ENCODE results near the gene EVA1B.

Gene EVA1B

GRCh38 chr1:36307601-36308330 is 15.7 kb downstream of the EVA1B start:
- DNase-seq (ENCODE audit: low spot score), result no peak

GRCh38 chr1:36306902-36307456 is 16.5 kb downstream of the EVA1B start:
- peak; percentile 85 for DNase-seq (ENCODE audit: low spot score)

DNA sequence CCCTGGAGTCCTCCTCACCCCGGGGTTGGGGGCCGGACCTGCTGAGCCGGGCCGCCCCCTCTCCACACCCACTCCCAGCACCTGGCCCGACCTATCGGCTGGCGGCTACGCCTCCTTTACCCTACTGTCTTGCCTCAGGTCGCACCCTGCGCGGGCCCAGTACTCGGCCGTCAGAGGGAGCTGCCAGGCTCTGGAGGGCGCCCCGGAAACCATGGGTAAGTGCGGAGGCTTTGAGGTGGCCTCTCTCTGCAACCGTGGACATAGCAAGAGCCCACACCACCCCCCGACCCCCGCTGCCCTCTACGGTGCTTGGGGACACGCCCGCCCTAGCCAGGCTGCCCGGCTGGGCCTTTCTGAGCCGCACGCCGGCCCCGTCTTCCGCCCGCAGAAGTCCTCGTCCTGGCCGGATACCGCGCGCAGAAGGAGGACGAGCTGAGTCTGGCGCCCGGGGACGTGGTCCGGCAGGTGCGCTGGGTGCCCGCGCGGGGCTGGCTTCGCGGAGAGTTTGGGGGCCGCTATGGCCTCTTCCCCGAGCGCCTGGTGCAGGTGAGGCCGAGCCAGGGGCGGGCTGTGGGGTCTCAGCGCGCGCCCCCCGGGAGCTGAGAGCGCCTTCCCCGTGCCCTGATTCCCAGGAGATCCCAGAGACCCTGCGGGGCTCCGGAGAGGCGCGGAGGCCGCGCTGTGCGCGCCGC is 17.1 kb downstream of the EVA1B start, which contains the start of gene SH3D21:
Gene SH3D21, plus strand, starts transcription at position 159 of the 692 bp plus-strand sequence. Its CDS starts 53 bp downstream, at position 212.
- DNase-seq (ENCODE audit: low spot score), result no peak

GRCh38 chr1:36305915-36306209 is 17.6 kb downstream of the EVA1B start:
- DNase-seq (ENCODE audit: low spot score), result no peak

DNA sequence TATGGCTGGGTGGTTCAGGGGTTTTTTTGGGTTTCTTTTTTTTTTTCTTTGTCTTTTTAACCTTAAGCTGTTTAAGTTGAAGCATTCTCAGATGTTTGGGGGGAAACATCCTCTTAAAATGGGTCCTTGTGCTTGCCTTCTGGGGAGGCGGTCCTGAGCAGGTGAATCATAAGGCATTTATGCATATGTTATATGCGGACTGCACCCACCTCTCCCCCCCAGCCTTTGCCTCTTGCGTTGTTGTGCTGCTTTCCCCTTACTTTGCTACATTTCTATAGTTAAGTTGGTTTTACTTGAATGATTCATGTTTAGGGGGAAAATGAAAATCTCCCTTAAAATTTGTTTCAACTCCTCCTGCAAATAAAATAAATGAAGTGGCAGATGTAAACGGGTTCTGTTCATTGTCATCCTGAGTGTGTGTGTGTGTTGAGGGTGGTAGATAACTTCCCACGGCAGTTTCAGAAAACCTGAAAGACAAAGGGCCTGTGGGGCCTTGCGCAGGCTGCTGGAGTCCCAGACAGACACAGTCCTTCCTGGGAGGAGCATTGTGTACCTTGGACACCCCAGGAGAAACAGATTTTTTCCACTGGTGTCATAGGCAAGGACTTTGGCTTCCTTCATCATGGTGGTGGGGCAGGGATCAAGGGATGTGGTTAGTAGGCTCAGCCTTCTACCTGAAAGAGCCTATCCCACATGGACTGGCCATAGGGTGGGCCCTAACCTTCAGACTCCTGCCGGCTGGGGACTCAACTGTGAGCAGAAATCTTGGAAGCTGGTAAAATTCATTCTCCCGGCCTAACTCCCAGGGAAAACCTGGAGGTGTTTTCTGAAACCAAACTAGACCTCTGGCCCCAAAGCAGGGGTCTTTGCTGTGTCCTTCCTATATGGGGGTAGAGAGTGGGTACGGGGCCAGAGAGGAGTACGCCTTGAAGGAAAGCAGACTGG is 18.2 kb downstream of the EVA1B start:
- no peak for DNase-seq (ENCODE audit: low spot score)

- DNase-seq (ENCODE audit: low spot score), result no peak
Measured at GRCh38 chr1:36304521-36304920, 18.9 kb downstream of the EVA1B start.

DNA sequence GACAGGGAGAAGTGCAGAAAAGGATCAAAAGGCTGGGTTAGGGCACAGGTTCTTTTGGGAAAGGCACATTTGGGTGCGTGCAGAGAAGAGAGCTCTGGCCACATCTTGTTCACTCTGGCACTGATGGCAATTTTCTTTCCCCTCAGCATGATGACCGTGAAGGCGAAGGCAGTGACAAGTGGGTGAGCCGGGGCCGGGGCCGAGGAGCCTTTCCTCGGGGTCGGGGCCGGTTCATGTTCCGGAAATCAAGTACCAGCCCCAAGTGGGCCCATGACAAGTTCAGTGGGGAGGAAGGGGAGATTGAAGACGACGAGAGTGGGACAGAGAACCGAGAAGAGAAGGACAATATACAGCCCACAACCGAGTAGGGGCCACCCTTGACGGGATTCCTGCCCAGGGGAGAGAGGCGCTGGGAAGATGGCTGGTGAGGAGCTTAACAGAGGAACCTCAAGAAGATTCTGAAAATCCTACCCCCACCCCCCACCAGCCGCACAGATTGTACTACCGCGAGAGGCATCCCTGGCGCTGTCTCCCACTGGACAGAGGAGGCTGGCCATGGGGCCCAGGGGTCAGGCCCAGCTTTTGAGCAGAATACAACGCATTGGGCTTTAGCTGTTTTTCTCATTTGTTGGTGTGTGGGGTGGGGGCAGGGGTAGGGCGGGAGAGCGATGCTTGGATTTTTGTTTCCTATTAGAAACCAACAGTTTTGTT is 19.6 kb downstream of the EVA1B start:
- no peak for DNase-seq (ENCODE audit: low spot score)

GRCh38 chr1:36303244-36303643 is 20.2 kb downstream of the EVA1B start:
- no peak for DNase-seq (ENCODE audit: low spot score)

DNA sequence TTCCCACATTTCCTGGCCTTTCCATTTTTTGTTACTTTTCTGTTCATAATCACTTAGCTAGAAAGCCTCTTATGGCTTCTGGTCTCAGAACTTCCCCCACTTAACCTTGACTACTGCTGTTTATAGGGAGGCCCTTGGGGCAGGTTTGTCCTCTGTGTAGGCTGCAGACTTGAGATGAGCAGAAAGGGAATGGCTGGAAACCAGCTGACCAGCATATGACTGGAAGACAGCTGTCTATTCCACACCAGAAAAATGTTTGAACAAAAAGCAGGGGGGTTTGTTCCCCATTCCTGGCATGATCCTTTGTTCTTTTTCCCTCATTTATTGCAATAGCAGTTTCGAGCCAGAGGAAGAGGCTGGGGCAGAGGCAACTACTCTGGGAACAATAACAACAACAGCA is 22.2 kb downstream of the EVA1B start:
- no peak for DNase-seq (ENCODE audit: low spot score)

GRCh38 chr1:36300526-36300925 is 22.9 kb downstream of the EVA1B start:
- DNase-seq (ENCODE audit: low spot score), result peak; percentile 57

DNA sequence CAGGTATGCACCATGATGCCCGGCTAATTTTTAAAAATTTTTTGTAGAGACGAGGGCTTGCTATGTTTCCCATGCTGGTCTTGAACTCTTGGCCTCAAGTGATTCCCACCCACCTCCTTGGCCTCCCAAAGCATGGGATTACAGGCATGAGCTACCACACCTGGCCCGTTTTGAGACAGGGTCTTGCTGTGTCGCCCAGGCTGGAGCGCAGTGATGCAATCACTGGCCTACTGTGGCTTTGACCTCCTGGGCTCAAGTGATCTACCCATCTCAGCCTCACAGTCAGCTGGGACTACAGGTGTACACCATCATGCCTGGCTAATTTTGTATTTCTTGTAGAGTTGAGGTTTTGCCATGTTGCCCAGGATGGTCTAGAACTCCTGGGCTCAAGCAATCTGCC is 24.8 kb downstream of the EVA1B start:
- no peak for DNase-seq (ENCODE audit: low spot score)

DNA sequence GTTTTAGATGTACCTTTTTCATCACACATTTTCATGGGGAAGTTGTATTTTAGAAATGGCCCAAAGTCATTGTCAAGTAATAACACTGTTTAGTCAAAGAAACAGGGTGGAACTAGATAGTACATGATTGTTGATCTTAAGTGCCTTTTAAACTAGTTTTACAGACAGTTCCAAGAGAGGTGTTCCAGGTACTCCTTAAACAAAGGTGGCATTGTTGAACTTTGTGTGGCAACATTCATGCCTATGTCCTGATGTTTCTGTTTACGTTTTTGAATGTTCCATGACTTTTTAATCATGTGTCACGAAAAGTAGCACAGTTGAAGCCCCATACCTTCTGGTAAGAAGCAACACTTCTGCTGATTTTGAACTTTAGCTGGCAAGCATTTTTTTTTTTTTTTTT is 26.4 kb downstream of the EVA1B start:
- DNase-seq (ENCODE audit: low spot score), result no peak

DNA sequence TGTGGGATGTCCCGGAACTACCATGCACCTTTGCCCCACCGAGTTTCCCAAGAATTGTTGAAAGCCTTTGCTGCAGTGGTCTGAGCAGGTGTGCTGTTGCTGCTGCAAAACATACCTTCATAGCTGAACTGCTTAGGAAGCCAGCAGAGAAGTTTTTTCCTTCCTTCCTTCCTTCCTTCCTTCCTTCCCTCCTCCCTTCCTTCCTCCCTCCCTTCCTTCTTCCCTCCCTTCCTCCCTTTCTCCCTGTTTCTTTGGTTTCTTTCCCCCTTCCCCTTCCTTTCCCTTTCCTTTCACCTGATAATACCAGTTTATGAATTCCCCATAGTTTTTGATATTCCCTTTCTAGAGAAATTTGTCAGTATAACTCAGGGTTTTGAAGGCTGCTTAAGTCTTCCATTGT is 28.1 kb downstream of the EVA1B start:
- no peak for DNase-seq (ENCODE audit: low spot score)

- no peak for DNase-seq (ENCODE audit: low spot score)
Measured at GRCh38 chr1:36287595-36287994, 35.9 kb downstream of the EVA1B start.

DNA sequence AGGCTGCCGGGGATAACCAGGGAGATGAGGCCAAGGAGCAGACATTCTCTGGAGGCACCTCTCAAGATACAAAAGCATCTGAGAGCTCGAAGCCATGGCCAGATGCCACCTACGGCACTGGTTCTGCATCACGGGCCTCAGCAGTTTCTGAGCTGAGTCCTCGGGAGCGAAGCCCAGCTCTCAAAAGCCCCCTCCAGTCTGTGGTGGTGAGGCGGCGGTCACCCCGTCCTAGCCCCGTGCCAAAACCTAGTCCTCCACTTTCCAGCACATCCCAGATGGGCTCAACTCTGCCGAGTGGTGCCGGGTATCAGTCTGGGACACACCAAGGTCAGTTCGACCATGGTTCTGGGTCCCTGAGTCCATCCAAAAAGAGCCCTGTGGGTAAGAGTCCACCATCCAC is 36.6 kb downstream of the EVA1B start:
- DNase-seq (ENCODE audit: low spot score), result no peak

DNA sequence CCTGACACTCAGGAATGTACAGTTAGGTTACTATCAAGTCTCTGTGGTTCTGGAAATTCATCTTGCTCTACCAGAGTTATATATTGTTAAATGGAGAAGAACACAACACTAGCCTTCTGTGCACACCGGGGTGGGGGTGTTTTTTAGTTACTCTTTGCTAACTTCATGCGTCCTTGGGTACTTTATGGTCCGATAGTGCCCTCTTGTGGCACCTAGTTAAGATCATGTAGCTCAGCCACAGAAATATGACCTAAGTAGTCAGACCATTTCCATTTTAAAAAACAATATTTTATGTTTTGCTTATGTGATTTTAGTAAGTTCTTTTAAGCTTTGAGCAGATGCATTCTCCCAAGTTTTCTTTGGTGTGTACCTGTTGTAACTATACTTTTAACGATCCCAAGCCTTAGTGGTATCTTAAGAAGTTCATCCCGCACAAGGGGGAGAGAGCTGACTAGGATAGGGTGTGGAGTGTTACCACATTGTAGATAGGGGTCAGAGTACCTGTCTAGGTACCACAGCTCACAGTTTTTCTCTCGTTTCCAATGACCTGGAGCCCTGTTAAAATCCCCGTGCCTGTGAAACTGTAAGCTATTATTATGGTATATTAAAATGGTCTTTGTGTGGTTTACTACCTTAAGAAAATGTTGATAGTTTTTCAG is 37.9 kb downstream of the EVA1B start:
- peak; percentile 92 for DNase-seq (ENCODE audit: low spot score)

- no peak for DNase-seq (ENCODE audit: low spot score)
Measured at GRCh38 chr1:36284517-36284916, 38.9 kb downstream of the EVA1B start.

GRCh38 chr1:36284061-36284460 is 39.4 kb downstream of the EVA1B start:
- DNase-seq (ENCODE audit: low spot score), result no peak

GRCh38 chr1:36279789-36280296 is 43.6 kb downstream of the EVA1B start:
- DNase-seq (ENCODE audit: low spot score), result no peak

DNA sequence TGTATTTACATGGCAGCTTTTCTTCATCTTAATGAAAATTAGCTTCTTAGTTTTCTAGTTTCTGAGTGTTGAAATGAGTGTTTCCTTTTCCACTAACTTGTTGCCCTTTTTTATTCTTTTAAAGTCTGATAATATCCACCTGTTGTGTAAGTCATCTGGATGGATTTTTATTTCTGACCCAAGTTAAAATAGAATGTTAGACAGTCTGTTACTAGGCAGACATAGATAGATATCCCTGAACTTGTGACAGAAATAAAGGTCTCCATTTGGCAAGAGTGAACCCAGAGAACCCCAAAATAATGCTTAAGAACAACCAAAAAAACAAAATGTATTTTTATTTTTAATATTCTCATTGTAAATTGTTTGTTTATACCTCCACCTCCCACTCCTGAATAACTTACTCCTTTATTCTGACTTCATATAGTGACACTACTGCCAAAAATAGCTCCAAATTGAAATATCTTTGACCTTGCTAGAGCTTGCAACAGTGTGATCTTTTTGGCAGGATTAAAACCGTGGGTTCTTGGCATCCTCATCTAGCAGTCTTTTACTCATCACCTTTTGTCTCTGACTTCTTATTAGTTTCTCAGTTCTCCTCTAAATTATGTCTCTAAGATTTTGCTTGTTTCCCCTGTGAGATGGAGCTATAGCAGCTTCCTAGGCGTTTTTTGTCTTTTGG is 44.2 kb downstream of the EVA1B start:
- DNase-seq (ENCODE audit: low spot score), result no peak
